Coronary artery (tissue), 2 donors: ENCODE data around the gene PATJ.

ENCODE experiments used
- DNase-seq: peaks from one replicate; pipeline ENCODE4 v3.0.0-alpha.2; 2017; ENCODE audit warnings: low spot score
- H3K27ac ChIP-seq, 2 donors: fragments of 200-600 bp; sonication (generic); one replicate each; pipeline ENCODE4 v1.5.1; 2016 to 2019
- H3K4me3 ChIP-seq: fragments of 200-600 bp; sonication (generic); 2 replicates; pipeline ENCODE4 v1.5.1; 2016; ENCODE audit warnings: mild to moderate bottlenecking, moderate library complexity
- CTCF ChIP-seq: fragments of 200-600 bp; sonication (generic); IDR thresholded peaks from one replicate; pipeline ENCODE4 v1.5.1; 2019; ENCODE audit warnings: antibody characterized with exemption

Gene PATJ

GRCh38 chr1:61973100-61973837, 231.0 kb downstream of the PATJ start:
- Histone ChIP-seq H3K4me3 (no peak overlapping the region), H3K27ac (no peak overlapping the region)
- TF ChIP-seq CTCF: no peak
- DNase-seq: no peak

GRCh38 chr1:61975638-61976037, 233.4 kb downstream of the PATJ start:
- no peak for DNase-seq
- no peak overlapping the region for H3K27ac ChIP-seq
- no peak for TF ChIP-seq CTCF
- H3K4me3 ChIP-seq: no peak overlapping the region

DNA sequence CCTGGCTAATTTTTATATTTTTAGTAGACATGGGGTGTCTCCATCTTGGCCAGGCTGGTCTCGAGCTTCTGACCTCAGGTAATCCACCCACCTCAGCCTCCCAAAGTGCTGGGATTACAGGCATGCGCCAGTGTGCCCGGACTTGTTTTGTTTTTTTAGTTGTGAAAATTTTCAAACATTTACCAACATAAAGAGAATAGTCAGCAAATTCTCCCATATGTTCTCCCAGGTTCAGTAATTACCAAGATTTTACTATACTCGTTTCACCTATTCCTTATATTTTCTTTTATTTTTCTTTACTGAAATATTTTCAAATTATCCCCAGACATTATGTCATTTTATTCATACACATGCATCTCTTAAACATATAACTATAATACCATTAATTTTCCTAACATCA, 234.3 kb downstream of the PATJ start:
- no peak overlapping the region for H3K27ac ChIP-seq
- TF ChIP-seq CTCF: no peak

GRCh38 chr1:61978796-61979195, 236.5 kb downstream of the PATJ start:
- no peak overlapping the region for H3K27ac ChIP-seq
- TF ChIP-seq CTCF: no peak
- no peak overlapping the region for H3K4me3 ChIP-seq
- DNase-seq: no peak

More for the DNA sequence above, 234.3 kb downstream of the PATJ start:
- H3K4me3 ChIP-seq: no peak overlapping the region
- no peak for DNase-seq

DNA sequence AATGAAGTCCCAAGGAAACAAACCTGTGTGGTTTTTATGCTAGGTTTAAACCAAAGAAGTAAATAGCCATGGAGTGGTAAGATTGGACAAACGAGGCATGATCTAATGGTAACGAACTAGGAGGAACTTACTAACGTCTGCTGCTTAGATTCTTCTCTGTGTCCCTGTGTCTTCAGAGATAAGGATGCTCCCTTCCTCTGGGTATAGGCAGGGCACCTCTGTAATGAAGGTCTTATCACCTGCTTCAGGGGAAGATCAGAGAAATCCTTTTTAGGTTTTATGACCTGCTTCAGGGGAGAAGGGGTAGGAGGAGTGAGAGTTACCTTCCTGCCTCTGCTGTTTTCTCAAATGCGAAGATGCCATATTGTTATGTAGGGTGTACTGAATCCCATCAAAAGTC, 237.4 kb downstream of the PATJ start:
- no peak for TF ChIP-seq CTCF
- Histone ChIP-seq H3K27ac (no peak overlapping the region), H3K4me3 (no peak overlapping the region)
- DNase-seq: no peak

DNA sequence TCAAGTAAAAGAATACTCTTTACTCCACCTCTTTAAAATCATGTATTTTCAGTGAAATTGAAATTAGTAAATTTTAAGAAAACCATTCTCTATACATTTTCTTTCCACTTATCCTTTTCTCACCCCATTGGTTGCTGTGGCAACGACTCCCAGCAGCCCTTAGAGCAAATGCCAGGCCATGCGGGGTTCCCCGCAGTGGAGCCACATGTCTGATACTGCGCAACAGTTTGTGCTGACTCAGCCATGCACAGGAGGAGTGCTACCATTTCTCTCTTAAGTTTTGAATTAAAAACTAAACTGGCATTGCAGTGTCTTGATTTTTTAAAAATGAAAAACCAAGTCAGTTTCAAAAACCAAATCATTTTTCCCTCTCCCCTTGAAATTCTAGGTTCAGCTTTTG, 238.3 kb downstream of the PATJ start:
- H3K27ac ChIP-seq: no peak overlapping the region
- no peak overlapping the region for H3K4me3 ChIP-seq
- TF ChIP-seq CTCF: no peak
- no peak for DNase-seq

DNA sequence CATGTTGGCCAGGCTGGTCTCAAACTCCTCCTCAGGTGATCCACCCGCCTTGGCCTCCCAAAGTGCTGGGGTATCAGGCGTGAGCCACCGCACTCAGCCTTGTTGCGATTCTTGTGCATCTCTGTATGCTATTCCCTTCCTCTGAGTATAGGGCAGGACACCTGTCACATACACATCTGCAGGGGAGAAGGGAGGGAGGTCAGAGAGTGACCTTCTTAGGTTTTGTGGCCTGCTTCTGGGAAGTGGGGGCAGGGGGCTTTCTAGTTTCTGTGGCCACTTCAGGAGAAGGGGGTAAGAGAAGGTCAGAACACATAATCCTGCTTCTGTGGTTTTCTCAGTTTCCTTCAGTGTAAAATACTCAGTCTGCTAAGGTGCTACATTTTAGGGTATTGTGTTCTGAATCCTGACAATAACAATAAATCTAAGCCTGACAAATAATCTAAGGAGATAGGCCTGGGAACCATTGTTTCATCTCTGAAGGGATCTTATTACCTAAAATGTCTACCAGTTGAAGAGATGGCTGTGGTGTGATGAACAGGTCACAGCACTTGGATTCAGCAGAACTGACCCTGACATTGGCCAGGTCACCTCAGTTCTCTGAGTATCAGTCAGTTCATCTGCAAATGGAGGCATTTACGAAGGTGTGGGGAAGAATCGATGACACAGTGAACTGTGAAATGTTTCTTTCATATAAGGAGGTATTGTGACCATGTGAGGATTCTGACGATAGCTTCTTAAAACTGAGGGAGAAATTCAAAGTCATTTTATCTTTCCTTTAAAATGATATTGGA, 239.8 kb downstream of the PATJ start:
- H3K27ac ChIP-seq: no peak overlapping the region
- DNase-seq: no peak
- TF ChIP-seq CTCF: no peak
- H3K4me3 ChIP-seq: no peak overlapping the region
